Trophoblast cell (in vitro differentiated cells and primary cell): ENCODE data around the gene EML1.
A peak's percentile ranks its signal among the peaks of the same experiment; 100 is the strongest.

Source experiments
- DNase-seq, 2 donors: peaks; one replicate each; pipeline ENCODE4 v3.0.0-alpha.2; 2016
- H2AFZ ChIP-seq: 2 replicates; pipeline ENCODE4 v1.6.1; 2013; ENCODE audit warnings: low read length, moderate library complexity, mild to moderate bottlenecking; ENCODE audit not compliant: insufficient read depth, poor library complexity
- H2AK5ac ChIP-seq: 2 replicates; pipeline ENCODE4 v1.6.1; 2013; ENCODE audit warnings: mild to moderate bottlenecking, low read length
- H2BK120ac ChIP-seq: 2 replicates; pipeline ENCODE4 v1.6.1; 2013; ENCODE audit warnings: low read length, mild to moderate bottlenecking, moderate library complexity; ENCODE audit not compliant: insufficient read depth, poor library complexity
- H2BK12ac ChIP-seq: 2 replicates; pipeline ENCODE4 v1.6.1; 2013; ENCODE audit warnings: mild to moderate bottlenecking, low read length, moderate library complexity
- H2BK5ac ChIP-seq: 2 replicates; pipeline ENCODE4 v1.6.1; 2013; ENCODE audit warnings: low read length, low read depth, moderate library complexity, mild to moderate bottlenecking; ENCODE audit not compliant: poor library complexity
- H3K14ac ChIP-seq: 2 replicates; pipeline ENCODE4 v1.6.1; 2013; ENCODE audit warnings: mild to moderate bottlenecking, low read length
- H3K18ac ChIP-seq: 2 replicates; pipeline ENCODE4 v1.6.1; 2013; ENCODE audit warnings: mild to moderate bottlenecking, low read length
- H3K23ac ChIP-seq: 2 replicates; pipeline ENCODE4 v1.6.1; 2013; ENCODE audit warnings: low read length
- H3K27ac ChIP-seq: 2 replicates; pipeline ENCODE4 v1.5.1; 2013; ENCODE audit warnings: low read depth, mild to moderate bottlenecking, inconsistent platforms, low read length, moderate library complexity
- H3K27me3 ChIP-seq: 2 replicates; pipeline ENCODE4 v1.6.1; 2013; ENCODE audit warnings: inconsistent platforms, mild to moderate bottlenecking, low read length, moderate library complexity; ENCODE audit not compliant: insufficient read depth
- H3K36me3 ChIP-seq, 2 experiments: 1 replicate in 1 of 2; 2 replicates in 1 of 2; pipeline ENCODE4 v1.6.1; 2013; ENCODE audit warnings: low read length in 2 of 2, mild to moderate bottlenecking in 2 of 2, moderate library complexity in 1 of 2; ENCODE audit not compliant: insufficient read depth in 2 of 2, control insufficient read depth in 1 of 2
- H3K4ac ChIP-seq: 2 replicates; pipeline ENCODE4 v1.6.1; 2013; ENCODE audit warnings: low read depth, mild to moderate bottlenecking, low read length, moderate library complexity
- H3K4me1 ChIP-seq, 2 experiments: 1 replicate in 1 of 2; 2 replicates in 1 of 2; pipeline ENCODE4 v1.6.1; 2013; ENCODE audit warnings: low read length in 2 of 2, mild to moderate bottlenecking in 2 of 2, moderate library complexity in 1 of 2; ENCODE audit not compliant: insufficient read depth in 2 of 2, control insufficient read depth in 1 of 2
- H3K4me2 ChIP-seq: 2 replicates; pipeline ENCODE4 v1.6.1; 2013; ENCODE audit warnings: inconsistent platforms, mild to moderate bottlenecking, low read length, moderate library complexity
- H3K4me3 ChIP-seq: 2 replicates; pipeline ENCODE4 v1.5.1; 2013; ENCODE audit warnings: mild to moderate bottlenecking, low read depth, low read length, inconsistent platforms
- H3K79me1 ChIP-seq: one replicate; pipeline ENCODE4 v1.6.1; 2013; ENCODE audit warnings: low read length
- H3K79me2 ChIP-seq: 2 replicates; pipeline ENCODE4 v1.6.1; 2013; ENCODE audit warnings: low read length, mild to moderate bottlenecking; ENCODE audit not compliant: control insufficient read depth, insufficient read depth, poor library complexity
- H3K9ac ChIP-seq: 2 replicates; pipeline ENCODE4 v1.6.1; 2013; ENCODE audit warnings: mild to moderate bottlenecking, low read length
- H3K9me3 ChIP-seq: 2 replicates; pipeline ENCODE4 v1.6.1; 2013; ENCODE audit warnings: low read depth, mild to moderate bottlenecking, control low read depth, inconsistent platforms, low read length; ENCODE audit not compliant: insufficient read depth
- H4K12ac ChIP-seq: 2 replicates; pipeline ENCODE4 v1.6.1; 2013; ENCODE audit warnings: low read depth, mild to moderate bottlenecking, low read length, moderate library complexity
- H4K8ac ChIP-seq: 2 replicates; pipeline ENCODE4 v1.6.1; 2013; ENCODE audit warnings: low read depth, mild to moderate bottlenecking, low read length, moderate library complexity
- H4K91ac ChIP-seq: one replicate; pipeline ENCODE4 v1.6.1; 2013; ENCODE audit warnings: low read depth, mild to moderate bottlenecking, low read length, moderate library complexity
- WGBS: extraction: QIAGEN DNeasy Blood & Tissue Kit; methylation state at CpG from one replicate; pipeline ENCODE4 v1.1.7; 2013; ENCODE audit warnings: missing lambda C conversion rate; ENCODE audit not compliant: insufficient read length, insufficient coverage; ENCODE audit errors: extremely low coverage; 5-methylcytosine and 5-hydroxymethylcytosine counted together

The EML1 gene

GRCh38 chr14:99812892-99813291, 19.7 kb downstream of the EML1 start:
- no peak overlapping the region for H3K9ac ChIP-seq
- H3K4me1 ChIP-seq = peaks cover 10% of the 10 kb centered on the region in 2 experiments
- H3K9me3 ChIP-seq = no peaks in the 10 kb centered on the region
- no peaks in the 10 kb centered on the region for H3K79me2 ChIP-seq
- no peak overlapping the region for H3K14ac ChIP-seq
- H2BK120ac ChIP-seq = no peak overlapping the region
- no peak overlapping the region for H3K4ac ChIP-seq
- H3K27me3 ChIP-seq = no peaks in the 10 kb centered on the region
- H4K8ac ChIP-seq = no peak overlapping the region
- no peak overlapping the region for H3K4me2 ChIP-seq
- no peak overlapping the region for H4K12ac ChIP-seq
- no peak overlapping the region for H2BK5ac ChIP-seq
- WGBS = no CpG with 5 or more reads among the region's 6 CpGs
- H2AFZ ChIP-seq = no peak overlapping the region
- H3K23ac ChIP-seq = no peak overlapping the region
- no peaks in the 10 kb centered on the region for H3K36me3 ChIP-seq
- DNase-seq = no peak
- H3K79me1 ChIP-seq = peaks cover 2% of the 10 kb centered on the region
- no peak overlapping the region for H2AK5ac ChIP-seq
- no peak overlapping the region for H3K4me3 ChIP-seq
- no peak overlapping the region for H2BK12ac ChIP-seq
- H3K18ac ChIP-seq = no peak overlapping the region
- H3K27ac ChIP-seq = no peak overlapping the region
- no peak overlapping the region for H4K91ac ChIP-seq

DNA sequence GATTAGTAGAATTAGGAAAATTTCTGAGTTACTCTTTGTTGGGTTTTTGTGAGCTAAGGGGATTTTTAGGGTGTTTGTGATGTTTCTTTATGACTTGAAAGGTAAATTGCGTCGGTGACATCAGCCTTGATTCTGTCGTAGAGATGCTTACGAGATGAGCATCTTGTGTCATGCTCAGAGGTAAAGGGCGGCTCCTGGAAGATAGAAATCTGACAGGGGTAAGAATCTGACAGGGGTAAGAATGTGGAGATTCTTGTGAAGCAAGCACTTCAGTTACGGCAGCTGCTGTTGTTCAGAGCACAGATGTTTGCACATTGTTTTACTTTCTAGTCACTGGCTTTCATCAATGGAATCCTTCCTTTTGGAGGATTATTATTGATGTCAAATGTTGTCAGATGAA, 22.5 kb downstream of the EML1 start:
- no peaks in the 10 kb centered on the region for H3K36me3 ChIP-seq
- H3K9me3 ChIP-seq = no peaks in the 10 kb centered on the region
- H3K14ac ChIP-seq = no peak overlapping the region
- no peak overlapping the region for H3K4me3 ChIP-seq
- no peak overlapping the region for H3K4me2 ChIP-seq
- no CpG with 5 or more reads among the region's 6 CpGs for WGBS
- H4K91ac ChIP-seq = no peak overlapping the region
- H3K79me2 ChIP-seq = no peaks in the 10 kb centered on the region
- no peak overlapping the region for H3K9ac ChIP-seq
- H3K27me3 ChIP-seq = no peaks in the 10 kb centered on the region
- H3K4me1 ChIP-seq = no peaks in the 10 kb centered on the region
- no peak overlapping the region for H3K4ac ChIP-seq
- H3K23ac ChIP-seq = no peak overlapping the region
- no peak overlapping the region for H2AK5ac ChIP-seq
- no peak overlapping the region for H3K18ac ChIP-seq
- no peak overlapping the region for H4K12ac ChIP-seq
- no peak overlapping the region for H2BK120ac ChIP-seq
- no peak overlapping the region for H2AFZ ChIP-seq
- no peaks in the 10 kb centered on the region for H3K79me1 ChIP-seq
- H2BK12ac ChIP-seq = no peak overlapping the region
- H4K8ac ChIP-seq = no peak overlapping the region
- DNase-seq = peak; percentile 81 to 89
- no peak overlapping the region for H2BK5ac ChIP-seq
- H3K27ac ChIP-seq = no peak overlapping the region

- no peak overlapping the region for H2BK120ac ChIP-seq
- H3K4me1 ChIP-seq = no peaks in the 10 kb centered on the region
- H4K91ac ChIP-seq = no peak overlapping the region
- no peak overlapping the region for H3K14ac ChIP-seq
- no peak for DNase-seq
- H2AK5ac ChIP-seq = no peak overlapping the region
- H4K12ac ChIP-seq = no peak overlapping the region
- H3K27me3 ChIP-seq = no peaks in the 10 kb centered on the region
- no peak overlapping the region for H3K4ac ChIP-seq
- no peaks in the 10 kb centered on the region for H3K79me1 ChIP-seq
- no peaks in the 10 kb centered on the region for H3K79me2 ChIP-seq
- no peaks in the 10 kb centered on the region for H3K9me3 ChIP-seq
- H2BK5ac ChIP-seq = no peak overlapping the region
- H2BK12ac ChIP-seq = no peak overlapping the region
- H3K4me3 ChIP-seq = no peak overlapping the region
- no peak overlapping the region for H3K27ac ChIP-seq
- H3K4me2 ChIP-seq = no peak overlapping the region
- H3K23ac ChIP-seq = no peak overlapping the region
- no peak overlapping the region for H3K18ac ChIP-seq
- no peak overlapping the region for H2AFZ ChIP-seq
- no peaks in the 10 kb centered on the region for H3K36me3 ChIP-seq
- H3K9ac ChIP-seq = no peak overlapping the region
- WGBS = no CpG with 5 or more reads among the region's 7 CpGs
- no peak overlapping the region for H4K8ac ChIP-seq
Observed at GRCh38 chr14:99816217-99816616, 23.0 kb downstream of the EML1 start.

DNA sequence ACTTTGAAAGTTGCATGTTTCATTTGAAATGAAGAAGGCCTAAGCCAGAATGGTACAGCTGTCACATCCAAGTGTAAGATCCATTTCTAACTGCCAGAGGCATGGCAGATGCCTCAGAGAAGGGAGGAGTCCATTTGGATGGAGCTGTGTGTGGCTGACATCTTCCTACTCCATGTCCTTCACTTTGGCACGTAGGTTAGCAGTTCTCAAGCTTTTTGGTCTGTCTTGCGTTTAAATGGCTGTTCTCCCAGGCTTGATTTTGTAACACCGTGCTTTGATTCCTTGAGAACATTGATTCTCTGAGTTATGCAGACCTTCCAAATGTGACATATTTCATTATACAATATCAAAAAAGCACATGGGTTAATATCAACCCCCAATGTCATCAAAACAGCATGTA, 23.4 kb downstream of the EML1 start:
- Histone ChIP-seq H2BK12ac (no peak overlapping the region), H3K27me3 (no peaks in the 10 kb centered on the region), H3K18ac (no peak overlapping the region), H3K9ac (no peak overlapping the region), H3K27ac (no peak overlapping the region), H3K9me3 (no peaks in the 10 kb centered on the region), H3K4me3 (no peak overlapping the region), H3K14ac (no peak overlapping the region), H2AK5ac (no peak overlapping the region), H2BK5ac (no peak overlapping the region), H4K8ac (no peak overlapping the region), H3K23ac (no peak overlapping the region), H3K36me3 (no peaks in the 10 kb centered on the region), H2AFZ (no peak overlapping the region), H2BK120ac (no peak overlapping the region), H3K4me1 (no peaks in the 10 kb centered on the region), H3K79me2 (no peaks in the 10 kb centered on the region), H3K4ac (no peak overlapping the region), H4K91ac (no peak overlapping the region), H3K79me1 (no peaks in the 10 kb centered on the region), H4K12ac (no peak overlapping the region), H3K4me2 (no peak overlapping the region)
- WGBS = no CpG with 5 or more reads among the region's 3 CpGs
- no peak for DNase-seq
